H1 (cell line): ENCODE measurements around the gene EPHA4. TPM values are rescaled to one million over a fixed set of nuclear protein-coding genes. Genes with fewer than 3 reads are reported as not detected.

Experiments used
- CTCF ChIA-PET: fragments of 300-600 bp; sonication (Branson Sonifier 250); formaldehyde crosslinking; loops from one replicate; lab custom pipeline; 2021; ENCODE audit not compliant: partially characterized antibody; lab: Charles Lee
- POLR2A ChIA-PET: fragments of 300-600 bp; sonication (Branson Sonifier 250); formaldehyde crosslinking; loops from one replicate; lab custom pipeline; 2021; ENCODE audit warnings: inconsistent platforms; ENCODE audit not compliant: partially characterized antibody; lab: Charles Lee
- DNase-seq, 2 experiments: peaks; one replicate each; pipeline versions ENCODE4 v3.0.0 to v3.0.0-alpha.2; 2010 to 2022; ENCODE audit warnings: low spot score in 2 of 2, low read depth in 1 of 2, mixed read lengths in 1 of 2
- FAIRE-seq: peaks from 2 replicates; lab custom pipeline; 2011; peaks lifted over from hg19 to GRCh38; lab: Jason Lieb, UNC
- H2AFZ ChIP-seq: 2 replicates; pipeline ENCODE4 v1.8.1; 2012; ENCODE audit warnings: low read length, inconsistent platforms
- H2AK5ac ChIP-seq: 2 replicates; pipeline ENCODE4 v1.6.1; 2013; ENCODE audit warnings: low read depth, low read length
- H2BK120ac ChIP-seq: replicated peaks from 2 replicates; pipeline ENCODE3; 2013; ENCODE audit warnings: low read depth, low read length, inconsistent platforms
- H2BK12ac ChIP-seq: 2 replicates; pipeline ENCODE4 v1.6.1; 2013; ENCODE audit warnings: low read depth, low read length
- H2BK15ac ChIP-seq: 2 replicates; pipeline ENCODE4 v1.6.1; 2013; ENCODE audit warnings: low read length
- H2BK20ac ChIP-seq: 2 replicates; pipeline ENCODE4 v1.6.1; 2013; ENCODE audit warnings: low read length
- H2BK5ac ChIP-seq: 2 replicates; pipeline ENCODE4 v1.6.1; 2013; ENCODE audit warnings: low read depth, low read length
- H3K14ac ChIP-seq: 2 replicates; pipeline ENCODE4 v1.6.1; 2013; ENCODE audit warnings: inconsistent platforms; ENCODE audit not compliant: insufficient read length
- H3K18ac ChIP-seq: 2 replicates; pipeline ENCODE4 v1.6.1; 2013; ENCODE audit warnings: low read length; ENCODE audit errors: extremely low read depth
- H3K23ac ChIP-seq: 2 replicates; pipeline ENCODE4 v1.6.1; 2013; ENCODE audit warnings: inconsistent platforms; ENCODE audit not compliant: insufficient read length
- H3K23me2 ChIP-seq: 2 replicates; pipeline ENCODE4 v1.6.1; 2013; ENCODE audit warnings: low read depth, low read length
- H3K27ac ChIP-seq: 2 replicates; pipeline ENCODE4 v1.6.1; 2011; ENCODE audit warnings: low read depth, low read length, inconsistent platforms
- H3K27me3 ChIP-seq, 4 experiments: replicated peaks in 1 of 4; 1 replicate in 1 of 4; 2 replicates in 3 of 4; pipeline versions ENCODE4 v1.6.1 to v1.8.1; 2011 to 2013; ENCODE audit warnings: low read length in 3 of 4, mild to moderate bottlenecking in 3 of 4, inconsistent platforms in 2 of 4, mixed read lengths in 2 of 4, moderate library complexity in 1 of 4; ENCODE audit not compliant: control insufficient read depth in 3 of 4, insufficient read depth in 3 of 4; ENCODE audit errors: extremely low read depth in 1 of 4
- H3K36me3 ChIP-seq, 4 experiments: 2 replicates each; pipeline versions ENCODE4 v1.6.1 to v1.8.1; 2011 to 2013; ENCODE audit warnings: mild to moderate bottlenecking in 4 of 4, low read length in 3 of 4, moderate library complexity in 2 of 4, control low read depth in 1 of 4, inconsistent platforms in 1 of 4; ENCODE audit not compliant: insufficient read depth in 4 of 4, control insufficient read depth in 2 of 4
- H3K4ac ChIP-seq: replicated peaks from 2 replicates; pipeline ENCODE3; 2013; ENCODE audit warnings: low read length, low read depth, mixed read lengths, inconsistent platforms; ENCODE audit not compliant: insufficient read length
- H3K4me1 ChIP-seq, 4 experiments: replicated peaks in 1 of 4; 1 replicate in 1 of 4; 2 replicates in 3 of 4; pipeline versions ENCODE4 v1.6.1 to v1.8.1; 2011 to 2013; ENCODE audit warnings: low read length in 3 of 4, inconsistent platforms in 2 of 4, mixed read lengths in 1 of 4; ENCODE audit not compliant: insufficient read depth in 4 of 4, control insufficient read depth in 3 of 4
- H3K4me2 ChIP-seq, 2 experiments: 2 replicates each; pipeline versions ENCODE4 v1.6.1 to v1.8.1; 2011 to 2013; ENCODE audit warnings: low read depth in 2 of 2, low read length in 2 of 2, control low read depth in 1 of 2, inconsistent platforms in 1 of 2, mild to moderate bottlenecking in 1 of 2; ENCODE audit not compliant: insufficient read depth in 1 of 2
- H3K4me3 ChIP-seq, 4 experiments: fragments of 200-600, 300-600 bp in 1 of 4; sonication (generic), shearing (Covaris generic), sonication (Bioruptor Twin) in 1 of 4; 2 replicates each; pipeline versions ENCODE4 v1.5.1 to v1.8.1; 2011 to 2016; ENCODE audit warnings: low read length in 4 of 4, low read depth in 3 of 4, control low read depth in 2 of 4, inconsistent platforms in 2 of 4, mild to moderate bottlenecking in 2 of 4, mixed read lengths in 1 of 4, moderate library complexity in 1 of 4; ENCODE audit not compliant: insufficient read depth in 2 of 4; ENCODE audit errors: extremely low read depth in 1 of 4
- H3K56ac ChIP-seq: replicated peaks from 2 replicates; pipeline ENCODE3; 2013; ENCODE audit warnings: low read depth, mild to moderate bottlenecking, mixed read lengths, low read length, inconsistent platforms; ENCODE audit not compliant: insufficient read length
- H3K79me1 ChIP-seq: 2 replicates; pipeline ENCODE4 v1.6.1; 2013; ENCODE audit warnings: low read depth, low read length, control low read depth
- H3K79me2 ChIP-seq, 2 experiments: 2 replicates each; pipeline versions ENCODE4 v1.6.1 to v1.8.1; 2012 to 2013; ENCODE audit warnings: low read length in 2 of 2, mild to moderate bottlenecking in 2 of 2, inconsistent platforms in 1 of 2; ENCODE audit not compliant: insufficient read depth in 2 of 2, control insufficient read depth in 1 of 2
- H3K9ac ChIP-seq, 4 experiments: replicated peaks in 1 of 4; 1 replicate in 1 of 4; 2 replicates in 3 of 4; pipeline versions ENCODE4 v1.6.1 to v1.8.1; 2011 to 2013; ENCODE audit warnings: low read depth in 3 of 4, low read length in 3 of 4, control low read depth in 2 of 4, mild to moderate bottlenecking in 2 of 4, moderate library complexity in 2 of 4, inconsistent platforms in 1 of 4; ENCODE audit errors: extremely low read depth in 1 of 4
- H3K9me3 ChIP-seq, 2 experiments: 2 replicates each; pipeline versions ENCODE4 v1.6.1 to v1.8.1; 2012 to 2013; ENCODE audit warnings: mild to moderate bottlenecking in 2 of 2, moderate library complexity in 2 of 2, control low read depth in 1 of 2, inconsistent platforms in 1 of 2, low read depth in 1 of 2, low read length in 1 of 2, mixed read lengths in 1 of 2; ENCODE audit not compliant: insufficient read depth in 2 of 2
- H4K20me1 ChIP-seq, 2 experiments: replicated peaks in 1 of 2; 2 replicates each; pipeline versions ENCODE3 to v1.8.1; 2011 to 2013; ENCODE audit warnings: inconsistent platforms in 2 of 2, low read length in 2 of 2, mild to moderate bottlenecking in 1 of 2; ENCODE audit not compliant: insufficient read depth in 2 of 2, control insufficient read depth in 1 of 2
- H4K5ac ChIP-seq: 2 replicates; pipeline ENCODE4 v1.6.1; 2013; ENCODE audit warnings: low read length, low read depth, mixed read lengths, inconsistent platforms; ENCODE audit not compliant: insufficient read length
- H4K8ac ChIP-seq: 2 replicates; pipeline ENCODE4 v1.8.0; 2013; ENCODE audit warnings: mild to moderate bottlenecking, moderate library complexity, low read length, inconsistent platforms; ENCODE audit not compliant: insufficient read depth; ENCODE audit errors: extremely low read depth
- H4K91ac ChIP-seq: replicated peaks from 2 replicates; pipeline ENCODE3; 2013; ENCODE audit warnings: low read length, mixed read lengths, inconsistent platforms; ENCODE audit not compliant: insufficient read length
- SIN3A ChIP-seq, 2 experiments: IDR thresholded peaks in 1 of 2; conservative IDR thresholded peaks in 1 of 2; 2 replicates each; pipeline ENCODE4 v1.6.1; 2011 to 2012; ENCODE audit warnings: low read length in 2 of 2, improper control_type of control experiment in 1 of 2, low read depth in 1 of 2, mild to moderate bottlenecking in 1 of 2
- WGBS, 2 experiments: shearing (Covaris generic) in 1 of 2; methylation state at CpG; one replicate each; pipeline versions ENCODE4 v1.1.6 to v1.1.7; 2013 to 2015; ENCODE audit warnings: low lambda C conversion rate in 2 of 2, mixed read lengths in 2 of 2, inconsistent platforms in 1 of 2, low coverage in 1 of 2, missing lambda C conversion rate in 1 of 2; ENCODE audit not compliant: insufficient replicate concordance in 2 of 2, insufficient coverage in 1 of 2, insufficient read length in 1 of 2; ENCODE audit errors: extremely low coverage in 1 of 2, missing lambda C conversion rate in 1 of 2; 5-methylcytosine and 5-hydroxymethylcytosine counted together
- polyA plus RNA-seq, 7 experiments: library from polyadenylated mRNA; depleted of rRNA in 3 of 7; stranded (reverse) in 5 of 7; unstranded in 2 of 7; fragments of >200 nt in 5 of 7; fragments of 200-250 nt in 2 of 7; gene quantifications; 1 replicate in 5 of 7; 2 replicates in 1 of 7; 4 replicates in 1 of 7; pipeline versions ENCODE4 v1.2.1 to v1.2.3, GENCODE V29; 2011 to 2013; ENCODE audit warnings: missing spikeins in 2 of 7, mixed read lengths in 2 of 7
- total RNA-seq: library from RNA; stranded (reverse); fragmentation: NEBNext Ultra II Directional; extraction: Animal tissue kit (Norgen Biotek cat#: 25700); gene quantifications from 2 replicates; pipeline ENCODE4 v1.2.1, GENCODE V29; 2021

Gene EPHA4
- total and polyA plus RNA-seq, 2 of the 8 experiments (the other 6 are each of a cell fraction or from before 2014, with no cell fraction given) = 4.3 to 5.7 TPM

GRCh38 chr2:221476195-221476594 is 95.9 kb downstream of the EPHA4 start:
- H2AFZ ChIP-seq = no peak overlapping the region
- no peak for FAIRE-seq
- WGBS, 2 experiments = 95% methylated on average over 1 of the region's 1 CpG; no CpG with 5 or more reads in 1 of the 2 experiments
- no peak overlapping the region for H3K27ac ChIP-seq
- no peak overlapping the region for H4K91ac ChIP-seq
- no peak overlapping the region for H4K5ac ChIP-seq
- no peak overlapping the region for H2AK5ac ChIP-seq
- no peak overlapping the region for H3K4ac ChIP-seq
- H3K27me3 ChIP-seq = no peaks in the 10 kb centered on the region; a peak in 1 of 7 replicates
- no peak overlapping the region for H2BK5ac ChIP-seq
- no peak overlapping the region for H2BK120ac ChIP-seq
- H3K14ac ChIP-seq = no peak overlapping the region
- no peaks in the 10 kb centered on the region for H3K79me1 ChIP-seq
- H3K36me3 ChIP-seq = no peaks in the 10 kb centered on the region
- POLR2A ChIA-PET = no interaction called here
- no peaks in the 10 kb centered on the region for H3K23me2 ChIP-seq
- H3K23ac ChIP-seq = no peak overlapping the region
- H4K8ac ChIP-seq = no peak overlapping the region
- no peaks in the 10 kb centered on the region for H3K9me3 ChIP-seq
- no peaks in the 10 kb centered on the region for H3K79me2 ChIP-seq
- H3K4me1 ChIP-seq = peaks cover 0 to 7% (median 1%) of the 10 kb centered on the region in 4 experiments; a peak in 2 of 7 replicates
- H2BK15ac ChIP-seq = no peak overlapping the region
- H3K18ac ChIP-seq = no peak overlapping the region
- H3K56ac ChIP-seq = no peak overlapping the region
- H3K9ac ChIP-seq = no peak overlapping the region
- H2BK12ac ChIP-seq = no peak overlapping the region
- DNase-seq = no peak
- H3K4me3 ChIP-seq = no peak overlapping the region
- no peak overlapping the region for H3K4me2 ChIP-seq
- CTCF ChIA-PET = no interaction called here
- H2BK20ac ChIP-seq = no peak overlapping the region
- no peaks in the 10 kb centered on the region for H4K20me1 ChIP-seq
- no peak for TF ChIP-seq SIN3A (conservative IDR thresholded peaks at IDR 0.05 in 1 of 2, IDR thresholded peaks at IDR 0.05 in 1 of 2; ENCODE audit: low read depth in 1 of 2, low read length in 2 of 2)
